Stomach (tissue), 9 donors: ENCODE data around the gene APP. TPM values are rescaled to one million over a fixed set of nuclear protein-coding genes. Genes with fewer than 3 reads are reported as not detected.

Source experiments
- DNase-seq, 2 donors: peaks; one replicate each; pipeline versions ENCODE4 v3.0.0 to v3.0.0-alpha.2; 2013 to 2019
- H3K27ac ChIP-seq, 5 donors: fragments of 200-600 bp in 4 of 5; sonication (generic) in 4 of 5; one replicate each; pipeline ENCODE4 v1.5.1; 2013 to 2019; ENCODE audit warnings: mild to moderate bottlenecking in 1 of 5, moderate library complexity in 1 of 5
- H3K27me3 ChIP-seq, 3 donors: fragments of 200-600 bp; sonication (generic); one replicate each; pipeline ENCODE4 v1.5.1; 2017 to 2019; ENCODE audit warnings: mixed run types in 1 of 3
- H3K36me3 ChIP-seq, 4 donors: fragments of 200-600 bp; sonication (generic); 1 replicate in 3 of 4; 2 replicates in 1 of 4; pipeline ENCODE4 v1.5.1; 2016 to 2019
- H3K4me1 ChIP-seq, 4 donors: fragments of 200-600 bp; sonication (generic); one replicate each; pipeline ENCODE4 v1.5.1; 2016 to 2019
- H3K4me3 ChIP-seq, 4 donors: fragments of 200-600 bp; sonication (generic) in 3 of 4; one replicate each; pipeline ENCODE4 v1.5.1; 2016 to 2019; ENCODE audit warnings: mild to moderate bottlenecking in 1 of 4
- H3K9me3 ChIP-seq, 4 donors: fragments of 200-600 bp; sonication (generic); one replicate each; pipeline ENCODE4 v1.5.1; 2016 to 2019
- EP300 ChIP-seq: sonication (generic); formaldehyde crosslinking; IDR thresholded peaks from one replicate; pipeline ENCODE4 v1.6.1; 2017; ENCODE audit warnings: antibody characterized with exemption
- POLR2A ChIP-seq, 4 donors: fragments of 450-650 bp; IDR thresholded peaks; one replicate each; pipeline ENCODE4 v1.6.1; 2016; ENCODE audit warnings: antibody characterized with exemption in 4 of 4, control low read depth in 2 of 4, mild to moderate bottlenecking in 1 of 4, moderate library complexity in 1 of 4
- POLR2AphosphoS5 ChIP-seq, 3 donors: sonication (generic); formaldehyde crosslinking; IDR thresholded peaks; one replicate each; pipeline ENCODE4 v1.6.1; 2016; ENCODE audit warnings: antibody characterized with exemption in 3 of 3
- WGBS, 5 donors: extraction: QIAGEN DNeasy Blood & Tissue Kit in 3 of 5; methylation state at CpG; one replicate each; pipeline versions ENCODE4 v1.1.5 to v1.1.7; 2013 to 2018; 5-methylcytosine and 5-hydroxymethylcytosine counted together
- intact Hi-C: fragments of 100-400 bp; cut with DNase I; formaldehyde crosslinking; loops from one replicate; pipeline ENCODE4 v1.15.1; 2023; ENCODE audit warnings: low total_unique reads
- polyA plus RNA-seq, 3 donors: library from polyadenylated mRNA; stranded (reverse); fragments of 200-250 nt; gene quantifications; one replicate each; pipeline ENCODE4 v1.2.3, GENCODE V29; 2013
- total RNA-seq, 5 donors: library from RNA; depleted of rRNA; stranded (reverse); fragments of >200 nt; gene quantifications; one replicate each; pipeline versions ENCODE4 v1.1.0 to v1.2.3, GENCODE V29; 2014 to 2016
- TF ChIP-seq, protein P1 (sequence below), 7 experiments: fragments of 450-650 bp in 4 of 7; fragments of 200-600 bp in 3 of 7; sonication (generic) in 3 of 7; IDR thresholded peaks; one replicate each; pipeline ENCODE4 v1.5.1; 2016 to 2019; ENCODE audit warnings: antibody characterized with exemption in 7 of 7, control low read depth in 2 of 7, mild to moderate bottlenecking in 1 of 7
- donor health status: healthy with polysubstance abuse.
- donor health status: Bipolar disorder and iron deficiency.
- donor health status: healthy.

Gene APP
- total and polyA plus RNA-seq, 8 donors: 41.2 to 408 (median 200) TPM

- DNase-seq: no peak
- TF ChIP-seq EP300 (no peak), POLR2A (IDR thresholded peaks at IDR 0.05) (no peak), POLR2AphosphoS5 (IDR thresholded peaks at IDR 0.05) (no peak)
- TF ChIP-seq, protein P1, sequence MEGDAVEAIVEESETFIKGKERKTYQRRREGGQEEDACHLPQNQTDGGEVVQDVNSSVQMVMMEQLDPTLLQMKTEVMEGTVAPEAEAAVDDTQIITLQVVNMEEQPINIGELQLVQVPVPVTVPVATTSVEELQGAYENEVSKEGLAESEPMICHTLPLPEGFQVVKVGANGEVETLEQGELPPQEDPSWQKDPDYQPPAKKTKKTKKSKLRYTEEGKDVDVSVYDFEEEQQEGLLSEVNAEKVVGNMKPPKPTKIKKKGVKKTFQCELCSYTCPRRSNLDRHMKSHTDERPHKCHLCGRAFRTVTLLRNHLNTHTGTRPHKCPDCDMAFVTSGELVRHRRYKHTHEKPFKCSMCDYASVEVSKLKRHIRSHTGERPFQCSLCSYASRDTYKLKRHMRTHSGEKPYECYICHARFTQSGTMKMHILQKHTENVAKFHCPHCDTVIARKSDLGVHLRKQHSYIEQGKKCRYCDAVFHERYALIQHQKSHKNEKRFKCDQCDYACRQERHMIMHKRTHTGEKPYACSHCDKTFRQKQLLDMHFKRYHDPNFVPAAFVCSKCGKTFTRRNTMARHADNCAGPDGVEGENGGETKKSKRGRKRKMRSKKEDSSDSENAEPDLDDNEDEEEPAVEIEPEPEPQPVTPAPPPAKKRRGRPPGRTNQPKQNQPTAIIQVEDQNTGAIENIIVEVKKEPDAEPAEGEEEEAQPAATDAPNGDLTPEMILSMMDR (IDR thresholded peaks at IDR 0.05): no peak
- H3K4me3 ChIP-seq: no peak overlapping the region
- WGBS, 5 donors: 94 to 96% (median 95%) methylated on average over 1 of the region's 1 CpG
- no peaks in the 10 kb centered on the region for H3K27me3 ChIP-seq
- H3K36me3 ChIP-seq: peaks cover 0 to 17% (median 7%) of the 10 kb centered on the region in 4 donors
- H3K27ac ChIP-seq: no peak overlapping the region
- no peaks in the 10 kb centered on the region for H3K9me3 ChIP-seq
- intact Hi-C loops: no loop called here
- H3K4me1 ChIP-seq: peaks cover 0 to 27% (median 18%) of the 10 kb centered on the region in 4 donors
Observed at GRCh38 chr21:25994758-25995163, 175.8 kb downstream of the APP start.

DNA sequence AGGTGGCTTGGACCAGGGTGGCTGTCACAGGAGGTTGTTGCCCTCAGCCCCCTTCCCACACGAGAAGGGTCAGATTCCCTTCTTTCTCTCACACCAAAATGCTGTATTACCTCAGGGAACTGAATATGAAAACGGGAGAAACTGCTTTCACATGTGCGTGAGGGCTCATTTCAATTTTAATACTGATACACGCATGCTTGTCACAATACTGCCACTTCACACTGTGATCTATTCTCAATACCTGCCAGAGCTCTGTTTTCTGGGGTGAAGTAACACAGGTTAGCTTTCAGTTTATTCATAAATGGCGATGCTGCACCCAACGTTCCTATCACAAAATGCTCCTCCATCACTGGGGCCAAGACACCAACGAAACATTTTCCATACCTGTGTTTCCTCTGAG is 181.8 kb downstream of the APP start:
- TF ChIP-seq EP300: no peak
- no peak for TF ChIP-seq POLR2A (IDR thresholded peaks at IDR 0.05)
- no peak for TF ChIP-seq POLR2AphosphoS5 (IDR thresholded peaks at IDR 0.05)
- TF ChIP-seq, protein P1 (IDR thresholded peaks at IDR 0.05): no peak
- Histone ChIP-seq H3K4me3 (no peak overlapping the region), H3K36me3 (peaks cover 0 to 7% (median 5%) of the 10 kb centered on the region in 4 donors), H3K27ac (no peak overlapping the region), H3K9me3 (no peaks in the 10 kb centered on the region), H3K4me1 (peaks cover 0 to 12% (median 4%) of the 10 kb centered on the region in 4 donors), H3K27me3 (no peaks in the 10 kb centered on the region)
- intact Hi-C loops: no loop called here
- 87 to 94% (median 91%) methylated on average over 7 of the region's 7 CpGs for WGBS, 5 donors
- DNase-seq: no peak

- no peak for DNase-seq
- H3K9me3 ChIP-seq: no peaks in the 10 kb centered on the region
- H3K27me3 ChIP-seq: no peaks in the 10 kb centered on the region
- no peak for TF ChIP-seq POLR2A (IDR thresholded peaks at IDR 0.05)
- TF ChIP-seq EP300: no peak
- no peak for TF ChIP-seq POLR2AphosphoS5 (IDR thresholded peaks at IDR 0.05)
- TF ChIP-seq, protein P1 (IDR thresholded peaks at IDR 0.05): no peak
- peaks cover 0 to 8% (median 5%) of the 10 kb centered on the region in 4 donors for H3K36me3 ChIP-seq
- WGBS, 5 donors: 93 to 95% (median 94%) methylated on average over 2 of the region's 2 CpGs
- H3K27ac ChIP-seq: no peak overlapping the region
- intact Hi-C loops: no loop called here
- no peak overlapping the region for H3K4me3 ChIP-seq
- peaks cover 0 to 20% (median 6%) of the 10 kb centered on the region in 4 donors for H3K4me1 ChIP-seq
Observed at GRCh38 chr21:25987531-25987930, 183.0 kb downstream of the APP start.

- intact Hi-C loops: no loop called here
Observed at GRCh38 chr21:25986928-25987327, 183.6 kb downstream of the APP start.

More at GRCh38 chr21:25986928-25987327, 183.6 kb downstream of the APP start:
- H3K4me1 ChIP-seq: peaks cover 0 to 20% (median 6%) of the 10 kb centered on the region in 4 donors
- peaks cover 4 to 14% (median 10%) of the 10 kb centered on the region in 4 donors for H3K36me3 ChIP-seq
- H3K27ac ChIP-seq: no peak overlapping the region
- TF ChIP-seq POLR2A (IDR thresholded peaks at IDR 0.05) (no peak), POLR2AphosphoS5 (IDR thresholded peaks at IDR 0.05) (no peak), EP300 (no peak)
- TF ChIP-seq, protein P1 (IDR thresholded peaks at IDR 0.05): no peak
- H3K4me3 ChIP-seq: no peak overlapping the region
- no peak for DNase-seq
- WGBS, 5 donors: 74 to 85% (median 80%) methylated on average over 2 of the region's 2 CpGs
- H3K9me3 ChIP-seq: no peaks in the 10 kb centered on the region
- no peaks in the 10 kb centered on the region for H3K27me3 ChIP-seq
